AG04450 (cell line): Measurements from ENCODE around the gene JPH2. TPM values are rescaled to one million over a fixed set of nuclear protein-coding genes. Genes with fewer than 3 reads are reported as not detected.
"Not testable (repeated sequence)": the region's sequence is repeated elsewhere in the genome, so short reads cannot be mapped to it uniquely, and the experiment has no call there.

Source experiments
- CTCF ChIA-PET: fragments of 300-600, 350-600 bp; formaldehyde crosslinking; extraction: SDS; loops from one replicate; lab custom pipeline; 2022; ENCODE audit warnings: antibody characterized with exemption, inconsistent platforms; lab: Charles Lee
- POLR2A ChIA-PET: fragments of 350-600 bp; formaldehyde crosslinking; extraction: SDS; loops from one replicate; lab custom pipeline; 2021; ENCODE audit warnings: antibody characterized with exemption, inconsistent platforms; lab: Yijun Ruan, JAX
- DNase-seq: peaks from one replicate; pipeline ENCODE4 v3.0.0-alpha.2; 2011; ENCODE audit warnings: low read depth, low spot score
- H3K27ac ChIP-seq: one replicate; pipeline ENCODE4 v1.5.1; 2012; ENCODE audit warnings: low read depth, low read length, control low read depth
- H3K27me3 ChIP-seq: one replicate; pipeline ENCODE4 v1.6.0; 2012; ENCODE audit warnings: low read length; ENCODE audit not compliant: control insufficient read depth, insufficient read depth
- H3K4me3 ChIP-seq: 2 replicates; pipeline ENCODE4 v1.5.1; 2011; ENCODE audit warnings: mild to moderate bottlenecking, low read depth, low read length, control low read depth
- H3K9me3 ChIP-seq: 2 replicates; pipeline ENCODE4 v1.5.1; 2012; ENCODE audit warnings: low read length; ENCODE audit not compliant: control insufficient read depth, insufficient read depth
- CTCF ChIP-seq: IDR thresholded peaks from 2 replicates; pipeline ENCODE4 v1.5.1; 2011; ENCODE audit warnings: low read depth, low read length, control low read depth, inconsistent platforms
- polyA minus RNA-seq: library from RNA; depleted of rRNA, polyadenylated mRNA; stranded (reverse); fragments of >200 nt; gene quantifications from 2 replicates; pipeline ENCODE4 v1.2.3, GENCODE V29; 2011; rRNA and poly(A)+ RNA removed
- polyA plus RNA-seq: library from polyadenylated mRNA; depleted of rRNA; stranded (reverse); fragments of >200 nt; gene quantifications from 2 replicates; pipeline ENCODE4 v1.2.3, GENCODE V29; 2011; rRNA removed

Gene JPH2
- polyA plus RNA-seq (1.3 and 1.6 TPM in 2 replicates), polyA minus RNA-seq (2.6 and 3.3 TPM in 2 replicates)

DNA sequence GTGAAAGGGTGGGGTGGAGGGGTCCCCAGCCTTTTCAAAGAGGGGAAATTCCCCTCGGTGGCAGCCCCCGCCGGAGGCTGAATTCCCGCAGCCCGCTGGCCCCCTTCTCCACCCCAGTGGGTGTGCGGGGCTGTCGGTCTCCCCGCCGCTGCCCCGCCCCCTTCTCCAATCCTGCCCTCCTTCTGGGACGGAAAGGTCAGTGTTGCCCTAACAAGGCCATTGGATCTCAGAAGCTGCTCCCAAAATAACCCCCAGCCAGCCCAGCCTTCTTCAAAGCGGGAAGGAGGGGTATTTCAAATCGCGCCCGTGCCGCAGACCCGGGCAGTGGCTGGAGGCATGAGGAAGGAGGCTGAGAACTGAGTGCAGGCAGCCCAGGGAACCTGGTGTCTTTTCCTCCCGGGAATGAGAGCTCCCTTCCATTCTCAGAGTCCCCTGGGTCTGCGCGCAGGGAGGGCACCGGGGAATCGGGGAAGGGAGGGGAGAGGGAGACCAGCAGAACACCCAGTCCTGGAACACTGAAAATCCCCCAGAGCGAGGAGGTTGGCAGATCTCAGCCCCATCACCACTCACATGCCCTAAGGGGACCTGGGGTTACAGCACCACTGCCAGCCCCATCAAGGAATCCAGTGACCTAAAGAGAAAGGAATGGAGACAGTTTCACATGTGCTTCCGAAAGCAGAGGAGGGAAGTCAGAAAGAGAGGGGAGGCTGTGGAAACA is at the start of gene JPH2:
Gene JPH2, minus strand, starts transcription at position 135 of the 718 bp plus-strand sequence. CDS start 483 bp downstream, outside the sequence.
- Histone ChIP-seq H3K27me3 (no peaks in the 10 kb centered on the region), H3K4me3 (peak within 1 kb of the TSS; percentile 51), H3K9me3 (no peaks in the 10 kb centered on the region), H3K27ac (peak within 1 kb of the TSS; percentile 85)
- POLR2A ChIA-PET: interaction anchor here (0.6 to 2.0 kb wide), 3 partner anchors 50 to 458 kb away, joined by 4 to 9 read pairs (median 8); no protein-coding TSS in a partner anchor
- DNase-seq: no peak
- TF ChIP-seq CTCF: no peak
- CTCF ChIA-PET: interaction anchor here (1.1 to 7.0 kb wide), 5 partner anchors 33 to 437 kb away, joined by 3 to 402 read pairs (median 3); no protein-coding TSS in a partner anchor

- no peaks in the 10 kb centered on the region for H3K27me3 ChIP-seq
- peaks cover 3% of the 10 kb centered on the region; the same call in 1 of the 2 replicates for H3K9me3 ChIP-seq
- no peak for TF ChIP-seq CTCF
- ChIA-PET CTCF (interaction anchor here (0.5 kb wide), 1 partner anchor 17 kb away, joined by 3 read pairs; no protein-coding TSS in a partner anchor), POLR2A (no interaction called here)
- no peak for DNase-seq
- no peak overlapping the region for H3K4me3 ChIP-seq
- no peak overlapping the region for H3K27ac ChIP-seq
Observed at GRCh38 chr20:44235702-44236101, 48.7 kb upstream of the JPH2 start.

GRCh38 chr20:44234566-44235317 is 47.8 kb upstream of the JPH2 start:
- ChIA-PET CTCF (no interaction called here), POLR2A (no interaction called here)
- no peak overlapping the region for H3K4me3 ChIP-seq
- no peak for TF ChIP-seq CTCF
- peaks cover 3% of the 10 kb centered on the region; the same call in 1 of the 2 replicates for H3K9me3 ChIP-seq
- DNase-seq: no peak
- no peak overlapping the region for H3K27ac ChIP-seq
- H3K27me3 ChIP-seq: no peaks in the 10 kb centered on the region

DNA sequence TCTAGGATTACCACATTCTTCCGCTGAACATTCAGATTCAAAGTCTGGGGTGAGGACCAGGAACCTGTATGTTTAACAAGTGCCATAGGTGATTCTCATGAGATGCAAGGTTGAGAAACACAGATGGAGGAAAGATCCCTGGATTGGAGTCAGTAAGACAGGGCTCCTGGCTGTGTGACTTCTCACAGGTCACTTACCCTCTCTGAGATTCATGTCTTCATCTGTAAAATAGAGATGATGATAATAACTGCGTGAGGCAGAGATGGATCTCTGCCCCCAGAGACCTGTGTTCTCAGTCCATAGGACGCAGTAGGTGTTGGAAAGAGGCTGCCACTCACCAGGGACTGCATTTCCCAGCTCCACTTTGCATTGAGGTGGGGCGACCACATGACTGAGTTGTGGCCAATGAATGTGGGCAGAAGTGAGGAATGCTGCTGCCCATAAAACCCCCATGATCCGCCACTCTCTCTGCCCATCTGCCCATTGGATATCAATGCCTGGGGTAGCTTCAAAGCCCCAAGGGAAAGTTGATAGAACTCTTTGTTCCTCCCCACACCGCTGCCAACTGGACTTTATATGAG is 46.5 kb upstream of the JPH2 start:
- no peak overlapping the region for H3K4me3 ChIP-seq
- CTCF ChIA-PET: interaction anchor here (2.2 kb wide), 1 partner anchor 77 kb away, joined by 8 read pairs; the partner anchor contains the start of gene FITM2

GRCh38 chr20:44232469-44232856 is 45.5 kb upstream of the JPH2 start:
- H3K27ac ChIP-seq, H3K27me3 ChIP-seq, H3K4me3 ChIP-seq, H3K9me3 ChIP-seq, POLR2A ChIA-PET, DNase-seq: not testable (repeated sequence)
- CTCF ChIA-PET: interaction anchor here (2.2 kb wide), 1 partner anchor 79 kb away, joined by 8 read pairs; the partner anchor contains the start of gene FITM2

More for the DNA sequence above, 46.5 kb upstream of the JPH2 start:
- H3K27ac ChIP-seq: no peak overlapping the region
- H3K9me3 ChIP-seq: peaks cover under 1% of the 10 kb centered on the region; the same call in 1 of the 2 replicates
- no peak for TF ChIP-seq CTCF
- POLR2A ChIA-PET: no interaction called here
- DNase-seq: no peak
- H3K27me3 ChIP-seq: no peaks in the 10 kb centered on the region
